NCI-H524 (cell line): Measurements from ENCODE around the gene RYR2.
"Not testable (repeated sequence)": the region's sequence is repeated elsewhere in the genome, so short reads cannot be mapped to it uniquely, and the experiment has no call there.

ENCODE experiments used
- DNase-seq, 2 experiments: peaks; one replicate each; lab custom pipeline; 2025; lab: John Stamatoyannopoulos, UW

RYR2 gene

GRCh38 chr1:237084341-237085077, 42.5 kb downstream of the RYR2 start:
- peak; percentile 83 to 89 for DNase-seq

DNA sequence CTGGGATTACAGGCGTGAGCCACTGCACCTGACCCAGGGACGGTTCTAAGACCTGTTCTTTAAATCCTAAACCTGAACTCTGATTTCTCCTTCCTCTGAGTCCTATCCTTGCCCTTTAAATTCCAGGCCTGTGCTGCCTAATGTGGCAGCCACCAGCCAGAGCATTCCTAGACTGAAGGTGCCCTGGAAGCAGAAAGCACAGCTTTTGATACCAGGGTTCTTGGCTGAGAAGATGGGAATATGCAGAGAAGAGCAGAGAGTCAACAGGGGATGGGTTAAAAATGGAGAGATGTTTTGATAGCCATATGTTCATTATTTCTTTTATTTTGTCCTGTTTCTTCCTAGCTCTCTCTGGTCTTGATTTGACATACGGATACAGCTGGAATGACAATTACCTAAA, 49.7 kb downstream of the RYR2 start:
- no peak for DNase-seq

- no peak for DNase-seq
These were observed 51.7 kb downstream of the RYR2 start for GRCh38 chr1:237093691-237094090.

DNA sequence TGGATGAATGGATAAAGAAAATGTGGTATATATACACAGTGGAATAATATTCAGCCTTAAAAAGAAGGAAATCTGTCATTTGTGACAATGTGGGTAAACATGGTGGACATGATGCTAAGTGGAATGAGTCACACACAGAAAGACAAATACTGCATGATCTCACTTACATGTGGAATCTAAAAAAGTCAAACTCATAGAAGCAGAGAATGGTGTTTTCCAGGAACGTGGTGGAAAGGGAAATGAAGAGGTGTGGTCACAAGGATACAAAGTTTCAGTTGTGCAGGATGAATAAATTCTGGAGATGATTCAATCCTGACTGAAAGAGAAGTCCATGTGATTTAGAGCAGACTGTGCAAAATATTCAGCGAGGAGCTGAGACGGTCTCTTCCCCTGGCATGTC, 56.6 kb downstream of the RYR2 start:
- DNase-seq: no peak

GRCh38 chr1:237103021-237103420, 61.0 kb downstream of the RYR2 start:
- DNase-seq: no peak

DNA sequence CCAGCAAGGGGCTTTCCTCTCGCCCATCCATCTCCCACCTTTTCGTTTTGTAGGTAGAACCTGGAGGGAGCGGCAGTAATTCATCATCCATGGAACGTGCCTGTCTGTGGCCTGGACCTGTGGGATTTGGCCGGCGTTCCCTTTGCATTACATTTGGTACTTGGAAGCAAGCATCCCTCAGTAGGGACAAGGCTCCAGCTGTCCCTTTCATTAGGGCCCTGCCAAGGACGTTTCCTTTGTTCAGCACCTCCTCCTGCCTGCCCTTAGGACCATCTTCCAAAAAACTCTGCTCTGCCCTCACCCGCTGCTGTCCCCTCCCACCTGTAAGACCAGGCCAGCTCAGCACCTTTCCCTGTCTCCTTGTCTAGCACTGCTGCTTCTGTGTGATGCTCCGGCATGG, 62.1 kb downstream of the RYR2 start:
- no peak for DNase-seq

DNA sequence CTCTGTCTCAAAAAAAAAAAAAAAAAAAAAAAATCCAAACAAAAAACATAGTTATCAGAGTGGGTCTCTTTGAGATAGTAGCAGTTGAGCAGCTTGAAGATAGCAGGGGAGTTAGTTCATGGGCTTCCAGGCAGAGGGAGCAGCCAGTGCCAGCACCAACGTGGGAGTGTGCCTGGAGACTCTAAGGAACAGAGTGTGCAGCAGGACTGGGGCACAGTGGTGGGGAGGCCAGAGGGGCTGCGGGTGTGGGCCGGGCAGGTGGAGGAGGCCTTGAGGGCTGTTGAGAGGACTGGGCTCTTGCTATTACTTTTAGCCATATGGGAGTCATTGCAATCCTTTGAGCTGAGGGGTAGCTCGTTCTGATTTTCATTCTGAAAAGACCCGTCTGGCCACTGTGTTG, 63.8 kb downstream of the RYR2 start:
- peak in 1 of 2 experiments; percentile 39 for DNase-seq

DNA sequence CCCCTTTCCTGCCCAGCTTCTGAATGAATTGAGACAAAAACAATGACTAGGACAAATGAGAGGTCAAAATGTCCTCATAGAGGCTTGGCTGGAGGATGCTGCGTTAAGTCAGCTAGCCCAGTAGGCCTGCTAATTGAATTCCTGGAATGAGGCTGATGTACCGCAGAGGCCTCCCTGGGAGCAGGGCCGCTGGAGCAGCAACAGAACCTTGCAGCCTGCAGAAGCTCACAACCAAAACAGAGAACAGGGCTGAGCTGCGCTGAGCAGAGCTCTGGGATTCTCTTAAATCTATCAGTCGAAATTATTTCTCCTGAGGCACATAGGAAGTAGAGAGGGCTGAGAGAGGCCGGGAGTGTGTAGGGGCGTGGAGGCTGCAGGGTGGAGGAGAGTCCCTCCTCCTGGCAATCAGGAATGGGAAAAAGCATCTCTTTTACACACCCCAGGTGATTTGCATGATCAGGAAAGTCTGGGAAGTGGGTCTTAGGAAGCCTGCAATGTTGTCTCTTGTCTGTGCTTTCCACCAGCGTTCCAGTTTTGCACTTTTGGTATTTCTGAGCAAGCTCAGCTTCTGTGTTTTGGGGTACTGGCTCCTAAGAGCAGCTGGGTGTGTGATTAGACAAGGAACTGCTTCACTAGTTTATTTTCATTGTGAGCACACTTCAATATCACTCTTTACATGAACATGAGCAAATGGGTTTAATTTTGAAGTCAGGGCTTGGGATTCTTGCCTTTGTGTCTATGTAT, 66.5 kb downstream of the RYR2 start:
- DNase-seq: no peak

- no peak for DNase-seq
These were observed 69.8 kb downstream of the RYR2 start for GRCh38 chr1:237111807-237112206.

DNA sequence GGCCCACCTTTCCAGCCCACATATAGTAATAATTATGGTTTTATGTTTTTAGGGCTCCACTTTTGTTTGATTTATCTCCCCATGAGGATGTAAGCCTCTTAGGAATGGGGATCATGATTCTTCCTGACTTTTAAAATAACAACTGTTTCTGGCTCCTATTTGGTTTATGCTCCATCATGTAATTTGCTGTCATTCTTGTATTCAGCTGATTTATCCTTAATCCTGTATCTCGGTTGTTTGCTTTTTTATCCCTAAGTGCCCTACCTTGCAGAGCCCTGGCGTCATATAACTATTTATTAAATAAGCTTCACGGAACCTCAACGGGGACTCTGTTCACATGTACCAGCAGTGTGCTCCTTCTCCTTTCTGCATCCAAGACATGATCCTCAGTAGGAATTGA, 70.7 kb downstream of the RYR2 start:
- DNase-seq: no peak

DNA sequence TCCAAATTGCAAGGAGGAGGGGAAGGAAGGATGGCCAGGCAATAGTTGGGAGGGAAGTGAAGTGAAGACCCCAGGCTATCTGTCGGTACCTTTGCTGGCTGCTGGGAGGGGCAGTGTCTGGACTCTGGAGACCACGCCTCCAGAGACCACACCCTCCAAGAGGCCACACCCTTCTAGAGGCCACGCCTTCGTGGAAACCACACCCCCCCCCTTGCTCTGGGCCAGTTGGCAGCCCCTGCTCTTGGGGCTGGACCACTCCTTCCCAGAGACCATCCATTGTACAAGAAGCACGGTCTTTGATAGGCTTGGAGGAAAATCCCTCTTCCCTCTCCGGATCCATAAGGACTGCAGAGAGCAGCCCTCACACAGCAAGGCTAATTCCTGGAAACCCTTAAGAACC, 73.1 kb downstream of the RYR2 start:
- no peak for DNase-seq

GRCh38 chr1:237119091-237119490, 77.1 kb downstream of the RYR2 start:
- DNase-seq: no peak

GRCh38 chr1:237120683-237121082, 78.7 kb downstream of the RYR2 start:
- DNase-seq: no peak

DNA sequence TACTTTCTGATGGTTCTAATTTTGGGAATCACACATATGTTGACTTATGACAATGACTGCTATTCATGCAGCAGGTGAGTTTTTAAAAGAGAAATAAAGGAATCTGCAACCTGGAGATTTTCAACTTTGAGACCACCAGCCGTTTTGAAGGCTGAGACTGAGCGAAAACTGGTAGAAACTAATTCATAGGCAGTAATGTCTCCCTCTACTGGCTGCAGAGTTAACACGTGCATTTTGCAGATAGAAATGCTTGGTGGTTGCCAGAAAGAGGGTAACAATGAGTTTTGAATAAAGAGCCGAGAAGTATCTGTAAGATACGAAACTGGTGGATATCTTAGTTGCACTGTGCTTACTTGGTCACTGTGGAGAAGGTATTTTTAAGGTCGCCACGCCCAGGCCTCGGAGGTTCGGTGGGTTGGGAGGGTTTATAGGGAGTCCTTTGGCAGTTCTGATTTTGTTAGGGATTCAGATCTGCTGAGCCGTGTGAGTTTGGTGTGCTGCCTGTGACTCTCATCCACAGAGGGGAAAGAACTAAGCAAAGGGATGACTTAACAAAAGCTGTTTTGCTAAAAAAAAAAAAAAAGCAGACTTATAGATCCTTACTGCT, 83.0 kb downstream of the RYR2 start:
- peak in 1 of 2 experiments; percentile 22 for DNase-seq

DNA sequence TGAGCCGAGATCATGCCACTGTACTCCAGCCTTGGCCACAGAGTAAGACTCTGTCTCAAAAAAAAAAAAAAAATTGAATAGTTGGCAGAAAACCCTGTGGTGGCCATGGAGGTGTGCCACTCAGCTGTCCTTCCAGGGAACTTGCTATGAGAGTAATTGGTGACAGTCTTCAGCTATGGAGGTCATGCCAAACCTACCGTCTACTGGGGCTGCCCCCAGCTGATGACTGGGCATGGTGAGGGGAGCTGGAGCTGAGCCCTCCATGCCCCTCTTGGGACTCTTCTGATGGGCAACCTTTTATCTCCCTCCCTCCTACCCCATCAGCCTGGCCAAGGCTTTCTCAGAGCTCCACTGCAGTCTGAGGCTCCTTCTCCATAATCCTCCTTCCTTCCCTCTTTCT, 84.2 kb downstream of the RYR2 start:
- no peak for DNase-seq

DNA sequence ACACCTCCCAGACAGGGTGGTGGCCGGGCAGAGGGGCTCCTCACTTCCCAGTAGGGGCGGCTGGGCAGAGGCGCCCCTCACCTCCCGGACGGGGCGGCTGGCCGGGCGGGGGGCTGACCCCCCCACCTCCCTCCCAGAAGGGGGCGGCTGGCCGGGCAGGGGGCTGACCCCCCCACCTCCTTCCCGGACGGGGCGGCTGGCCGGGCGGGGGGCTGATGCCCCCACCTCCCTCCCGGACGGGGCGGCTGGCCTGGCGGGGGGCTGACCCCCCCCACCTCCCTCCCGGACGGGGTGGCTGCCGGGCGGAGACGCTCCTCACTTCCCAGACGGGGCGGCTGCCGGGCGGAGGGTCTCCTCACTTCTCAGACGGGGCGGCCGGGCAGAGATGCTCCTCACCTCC, 85.3 kb downstream of the RYR2 start:
- DNase-seq: not testable (repeated sequence)

GRCh38 chr1:237133921-237134320, 91.9 kb downstream of the RYR2 start:
- no peak for DNase-seq

- DNase-seq: no peak
These were observed 92.9 kb downstream of the RYR2 start for GRCh38 chr1:237134929-237135328.

DNA sequence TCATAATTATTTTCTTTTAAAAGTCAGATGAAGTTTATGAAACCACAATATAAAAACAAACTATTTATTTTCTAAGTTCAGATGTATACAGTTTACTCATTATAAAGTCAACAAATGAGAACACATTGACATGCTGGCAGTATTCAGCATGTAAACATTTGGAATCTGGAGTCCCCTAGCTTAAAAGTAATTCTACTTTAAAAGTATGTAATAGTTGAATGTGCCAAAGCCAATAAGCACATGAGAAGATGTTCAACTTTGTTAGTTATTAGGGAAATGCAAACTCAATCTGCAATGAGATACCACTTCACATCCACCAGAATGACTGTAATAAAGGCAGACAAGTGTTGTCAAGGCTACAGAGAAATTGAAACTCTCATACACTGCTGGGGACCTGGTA, 96.6 kb downstream of the RYR2 start:
- no peak for DNase-seq

GRCh38 chr1:237139732-237140131, 97.7 kb downstream of the RYR2 start:
- DNase-seq: no peak

DNA sequence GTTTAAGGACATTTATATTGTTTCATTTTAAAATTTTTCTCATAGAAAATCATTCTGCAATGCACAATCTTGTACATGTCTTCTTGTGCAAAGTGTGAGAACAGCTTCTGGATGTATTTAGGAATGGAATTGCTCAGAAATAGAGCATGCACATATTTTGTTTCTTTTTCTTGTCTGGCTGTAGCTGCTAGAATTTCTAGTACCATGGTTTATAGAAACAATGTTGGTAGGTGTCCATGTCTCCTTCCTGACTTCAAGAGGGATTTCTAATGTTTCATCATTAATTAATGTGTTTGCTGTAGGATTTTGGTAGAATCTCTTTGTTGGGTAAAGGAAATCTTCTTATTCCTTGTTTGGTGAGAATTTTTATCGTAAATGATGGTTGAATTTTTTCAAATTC, 99.0 kb downstream of the RYR2 start:
- no peak for DNase-seq

DNA sequence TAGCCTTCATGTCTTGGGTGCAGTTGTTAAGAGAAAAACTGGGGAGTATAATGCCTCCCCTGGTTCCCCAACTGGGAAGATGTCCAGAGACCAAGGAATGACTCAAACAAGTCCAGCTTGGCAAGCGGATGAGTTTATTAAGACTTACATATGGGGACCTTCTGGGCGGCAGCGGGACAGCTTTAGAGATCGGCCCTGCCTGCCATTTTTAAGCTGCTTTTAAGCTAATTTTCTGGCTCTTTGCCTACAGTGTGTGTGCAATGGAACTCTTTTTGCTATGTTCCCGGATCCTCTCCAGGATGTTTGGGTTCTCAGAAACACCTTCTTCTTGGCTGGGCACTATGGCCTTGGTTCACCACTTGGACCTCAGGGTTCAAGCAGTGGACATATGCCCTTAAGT, 99.5 kb downstream of the RYR2 start:
- peak; percentile 39 to 73 for DNase-seq
